Lower leg skin (tissue), 3 donors: Measurements from ENCODE around the gene PDHB.

ENCODE experiments used
- POLR2A ChIP-seq, 2 donors: fragments of 450-650 bp; IDR thresholded peaks; one replicate each; pipeline ENCODE4 v1.6.1; 2016 to 2017; ENCODE audit warnings: antibody characterized with exemption in 2 of 2, mild to moderate bottlenecking in 1 of 2, moderate library complexity in 1 of 2
- TF ChIP-seq, protein P1 (sequence below), 3 donors: fragments of 450-650 bp; IDR thresholded peaks; one replicate each; pipeline ENCODE4 v1.5.1; 2016; ENCODE audit warnings: antibody characterized with exemption in 3 of 3, mild to moderate bottlenecking in 3 of 3, moderate library complexity in 2 of 3

DNA sequence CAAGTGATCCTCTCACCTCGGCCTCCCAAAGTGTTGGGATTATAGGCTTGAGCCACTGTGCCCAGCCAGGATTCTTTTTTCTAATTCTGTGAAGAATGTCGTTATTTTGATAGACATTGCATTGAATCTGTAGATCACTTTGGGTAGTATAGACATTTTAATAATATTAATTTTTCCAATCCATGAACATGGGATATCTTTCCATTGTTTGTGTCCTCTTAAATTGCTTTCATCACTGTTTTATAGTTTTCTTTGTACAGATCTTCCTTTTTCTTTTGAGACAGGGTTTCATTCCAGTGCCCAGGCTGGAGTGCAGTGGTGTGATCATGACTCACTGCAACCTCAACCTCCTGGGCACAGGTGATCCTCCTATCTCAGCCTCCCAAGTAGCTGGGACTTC, 46.7 kb upstream of the PDHB start:
- TF ChIP-seq, protein P1, sequence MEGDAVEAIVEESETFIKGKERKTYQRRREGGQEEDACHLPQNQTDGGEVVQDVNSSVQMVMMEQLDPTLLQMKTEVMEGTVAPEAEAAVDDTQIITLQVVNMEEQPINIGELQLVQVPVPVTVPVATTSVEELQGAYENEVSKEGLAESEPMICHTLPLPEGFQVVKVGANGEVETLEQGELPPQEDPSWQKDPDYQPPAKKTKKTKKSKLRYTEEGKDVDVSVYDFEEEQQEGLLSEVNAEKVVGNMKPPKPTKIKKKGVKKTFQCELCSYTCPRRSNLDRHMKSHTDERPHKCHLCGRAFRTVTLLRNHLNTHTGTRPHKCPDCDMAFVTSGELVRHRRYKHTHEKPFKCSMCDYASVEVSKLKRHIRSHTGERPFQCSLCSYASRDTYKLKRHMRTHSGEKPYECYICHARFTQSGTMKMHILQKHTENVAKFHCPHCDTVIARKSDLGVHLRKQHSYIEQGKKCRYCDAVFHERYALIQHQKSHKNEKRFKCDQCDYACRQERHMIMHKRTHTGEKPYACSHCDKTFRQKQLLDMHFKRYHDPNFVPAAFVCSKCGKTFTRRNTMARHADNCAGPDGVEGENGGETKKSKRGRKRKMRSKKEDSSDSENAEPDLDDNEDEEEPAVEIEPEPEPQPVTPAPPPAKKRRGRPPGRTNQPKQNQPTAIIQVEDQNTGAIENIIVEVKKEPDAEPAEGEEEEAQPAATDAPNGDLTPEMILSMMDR (IDR thresholded peaks at IDR 0.05) = no peak
- no peak for TF ChIP-seq POLR2A (IDR thresholded peaks at IDR 0.05)
